HTERT RPE-1 (cell line): Measurements from ENCODE around the gene SLCO3A1.

Experiments
- in situ Hi-C: fragments of 300-500 bp; cut with MboI; formaldehyde crosslinking; loops from 4 replicates; pipeline ENCODE4 v1.14.3; 2020; ENCODE audit warnings: low sequenced_read_pairs

Gene SLCO3A1

DNA sequence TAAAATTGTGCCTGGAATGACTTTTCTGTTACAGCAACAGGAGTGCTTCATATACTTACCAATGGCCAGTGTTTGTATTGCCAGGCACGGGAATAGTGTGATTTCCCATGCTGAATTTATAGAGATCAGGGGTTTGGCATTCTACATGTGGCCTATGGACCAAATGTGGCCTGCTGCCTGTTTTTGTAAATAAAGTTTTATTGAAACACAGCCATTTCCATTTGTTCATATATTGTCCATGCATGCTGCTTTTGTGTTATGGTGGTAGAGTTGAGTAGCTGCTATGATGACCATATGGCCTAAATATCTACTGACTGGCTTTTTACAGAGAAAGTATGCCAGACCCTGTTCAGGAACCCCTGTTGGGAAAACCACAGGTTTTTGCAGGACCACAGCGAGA is 55.6 kb downstream of the SLCO3A1 start:
- in situ Hi-C loops: no loop called here

DNA sequence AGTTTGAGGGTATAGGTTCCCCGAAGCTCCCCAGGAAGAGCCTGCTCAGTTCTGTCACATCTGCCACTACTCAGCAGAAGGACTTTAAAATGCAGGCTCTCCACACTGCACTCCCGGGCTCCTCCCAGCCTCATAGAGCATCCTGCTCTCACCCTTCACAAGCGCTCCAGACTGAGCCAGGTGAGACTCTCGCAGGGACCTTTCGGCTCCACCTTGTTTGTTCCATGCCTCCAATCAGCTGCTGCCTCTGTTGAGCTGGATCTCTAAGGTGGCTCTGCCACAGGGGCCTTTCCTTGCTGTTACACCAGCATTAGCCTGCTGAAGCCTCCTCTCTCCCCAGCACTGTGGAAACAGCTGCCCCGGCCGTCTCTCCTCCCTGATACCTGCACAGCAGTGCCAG is 56.1 kb downstream of the SLCO3A1 start:
- in situ Hi-C loops: no loop called here

DNA sequence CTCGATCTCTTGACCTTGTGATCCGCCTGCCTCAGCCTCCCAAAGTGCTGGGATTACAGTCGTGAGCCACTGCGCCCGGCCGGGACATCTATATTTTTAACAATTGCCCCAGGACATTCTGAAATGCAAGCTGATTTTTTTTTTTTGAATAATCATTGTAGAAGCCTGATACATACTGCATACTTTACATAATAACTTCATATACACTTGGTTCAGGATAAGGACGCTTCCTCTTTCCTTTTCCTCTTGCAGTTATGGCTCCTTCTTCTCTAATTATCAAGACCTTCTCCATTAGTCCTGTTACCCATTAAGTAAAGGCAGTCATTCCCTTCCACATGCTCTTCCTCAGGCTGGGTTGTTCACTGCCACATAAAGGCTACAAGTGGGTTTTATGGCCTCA is 58.3 kb downstream of the SLCO3A1 start:
- in situ Hi-C loops: no loop called here

DNA sequence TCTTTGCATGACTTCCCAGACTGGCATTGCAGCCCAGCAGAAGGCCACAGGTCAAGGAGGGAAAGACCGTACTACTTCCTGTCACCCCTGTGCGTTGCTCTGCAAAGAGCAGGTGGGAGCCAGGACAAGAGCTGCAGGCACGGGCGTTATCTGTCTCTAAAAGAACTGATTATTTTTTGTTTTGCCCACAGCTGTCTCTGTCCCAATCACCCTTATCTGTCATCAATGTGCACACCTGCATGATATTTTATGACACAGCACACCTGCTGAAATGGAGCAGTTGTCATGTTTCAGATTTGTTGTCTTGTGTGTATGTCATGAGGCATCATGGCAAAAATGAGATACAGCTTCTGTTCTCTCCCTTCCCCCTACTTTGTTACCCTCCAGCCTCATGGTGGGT is 58.8 kb downstream of the SLCO3A1 start:
- in situ Hi-C loops: no loop called here

DNA sequence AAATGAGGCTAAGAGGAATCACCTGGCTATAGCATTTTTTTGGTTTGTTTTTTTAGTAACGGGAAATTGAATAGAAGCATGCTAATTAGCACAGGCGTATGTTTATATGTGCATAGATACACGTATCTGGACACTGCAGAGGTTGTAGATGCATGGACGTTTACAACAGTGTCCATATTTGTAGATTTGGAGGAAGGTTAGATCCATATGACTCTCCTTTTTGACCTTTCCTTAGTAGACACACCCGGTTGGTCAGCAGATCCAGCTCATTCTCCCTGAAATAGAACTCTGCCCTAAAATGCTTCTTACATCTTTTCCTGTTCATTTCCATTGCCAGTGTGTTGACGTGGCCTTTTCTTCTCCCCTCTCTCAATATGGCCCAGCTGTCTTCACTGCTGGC is 60.1 kb downstream of the SLCO3A1 start:
- in situ Hi-C loops: no loop called here

DNA sequence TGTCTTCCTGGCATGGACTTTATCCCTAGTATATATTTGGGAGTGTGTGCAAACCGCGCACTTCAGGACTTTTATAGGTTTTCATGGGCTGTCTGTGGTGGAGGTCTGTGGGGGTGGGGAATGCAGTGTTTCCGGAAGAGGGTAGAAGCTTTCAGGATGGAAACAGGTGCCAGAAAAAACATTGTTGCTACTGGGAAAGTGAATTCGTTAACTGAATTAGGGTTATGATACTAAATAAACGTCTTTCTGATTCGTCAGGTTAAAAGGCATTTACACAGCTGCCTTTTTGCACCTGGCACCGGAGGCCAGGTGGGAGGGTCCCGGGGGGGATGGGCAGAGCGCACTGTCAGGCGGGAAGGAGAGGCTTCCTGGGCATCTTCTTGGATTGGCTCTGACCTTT is 62.1 kb downstream of the SLCO3A1 start:
- in situ Hi-C loops: no loop called here

DNA sequence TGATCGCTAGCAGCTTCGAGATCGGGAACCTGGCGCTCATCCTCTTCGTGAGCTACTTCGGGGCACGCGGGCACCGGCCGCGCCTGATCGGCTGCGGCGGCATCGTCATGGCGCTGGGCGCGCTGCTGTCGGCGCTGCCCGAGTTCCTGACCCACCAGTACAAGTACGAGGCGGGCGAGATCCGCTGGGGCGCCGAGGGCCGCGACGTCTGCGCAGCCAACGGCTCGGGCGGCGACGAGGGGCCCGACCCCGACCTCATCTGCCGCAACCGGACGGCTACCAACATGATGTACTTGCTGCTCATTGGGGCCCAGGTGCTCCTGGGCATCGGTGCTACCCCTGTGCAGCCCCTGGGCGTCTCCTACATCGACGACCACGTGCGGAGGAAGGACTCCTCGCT is 62.5 kb downstream of the SLCO3A1 start:
- in situ Hi-C loops: no loop called here

DNA sequence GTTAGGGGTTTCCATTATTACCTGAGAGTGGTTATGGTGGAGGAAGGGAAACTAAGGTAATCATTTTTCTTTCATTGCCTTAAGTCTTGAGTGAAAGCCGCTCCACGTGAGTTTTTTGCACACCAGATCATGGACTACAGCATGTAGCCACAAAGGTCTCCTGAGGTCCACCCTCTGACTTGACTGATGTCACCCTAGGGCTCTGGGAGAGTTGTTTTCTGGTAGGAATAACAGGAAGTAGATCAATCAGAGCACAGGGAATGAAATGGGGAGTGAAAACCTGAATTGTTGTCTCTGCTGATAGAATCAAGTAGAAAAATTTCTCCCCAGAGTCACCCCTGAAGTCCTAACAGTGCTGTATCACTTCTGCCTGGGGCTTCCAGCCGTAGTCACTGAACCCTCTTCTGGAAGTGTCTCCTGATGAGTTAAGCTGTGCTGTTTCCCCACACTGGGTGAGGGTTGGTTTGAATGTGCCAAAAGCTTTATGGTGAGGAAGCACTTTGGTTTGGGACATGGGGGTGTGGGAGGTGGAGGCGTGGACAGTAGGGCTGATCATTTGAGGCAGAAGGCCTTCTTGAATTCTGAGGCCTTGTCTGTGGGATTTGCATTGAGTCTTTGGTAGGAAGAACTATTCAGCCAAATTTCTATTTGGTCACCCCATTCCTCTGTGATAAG is 64.3 kb downstream of the SLCO3A1 start:
- in situ Hi-C loops: no loop called here

DNA sequence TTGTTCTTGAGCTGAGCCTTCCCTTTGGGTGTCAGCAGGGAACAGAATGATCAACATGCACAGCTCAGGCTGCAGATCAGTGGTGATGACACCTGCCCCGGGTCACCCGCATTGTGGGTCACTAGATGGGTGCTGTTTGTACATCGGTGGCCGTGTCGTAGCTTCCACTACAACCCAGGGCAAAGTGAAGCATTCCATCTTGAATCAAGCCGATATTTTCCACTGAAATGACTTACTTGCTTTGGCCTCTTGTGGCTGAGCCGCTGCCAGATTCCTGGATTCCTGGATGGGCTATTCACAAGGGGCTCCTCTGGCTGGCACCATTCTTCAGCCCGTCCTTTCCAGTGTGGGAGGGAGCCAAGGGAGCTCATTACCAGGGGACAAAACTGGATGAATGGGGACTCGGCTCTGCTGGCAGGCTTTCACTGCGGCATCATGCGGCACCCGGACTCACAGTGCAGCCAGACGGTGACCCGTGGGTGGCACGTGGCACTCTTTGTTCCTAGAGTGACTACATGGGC is 65.6 kb downstream of the SLCO3A1 start:
- in situ Hi-C loops: no loop called here

DNA sequence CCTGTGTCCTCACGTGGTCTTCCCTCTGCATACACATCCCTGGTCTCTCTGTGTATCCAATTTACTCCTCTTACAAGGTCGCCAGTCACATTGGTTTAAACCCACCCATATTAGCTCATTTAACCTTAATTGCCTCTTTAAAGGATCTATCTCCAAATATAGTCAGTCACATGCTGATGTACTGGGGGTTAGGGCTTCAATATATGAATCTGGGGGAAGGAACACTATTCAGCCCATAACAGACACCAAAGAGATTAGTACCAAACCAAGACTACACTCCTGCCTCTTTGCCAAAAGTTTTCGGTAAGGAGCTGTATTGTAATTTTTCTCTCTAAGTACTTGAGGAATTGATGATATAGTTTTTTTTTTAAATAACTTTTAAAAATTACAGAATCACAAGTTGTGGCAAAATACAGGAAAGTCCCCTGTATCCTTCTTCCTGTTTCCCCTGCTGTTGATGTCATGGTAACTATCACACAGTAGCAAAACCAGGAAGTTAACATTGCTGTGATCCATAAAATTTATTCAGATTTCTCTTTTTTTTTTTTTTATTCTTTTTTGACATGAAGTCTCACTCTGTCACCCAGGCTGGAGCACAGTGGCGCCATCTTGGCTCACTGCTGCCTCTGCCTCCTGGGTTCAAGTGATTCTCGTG is 67.8 kb downstream of the SLCO3A1 start:
- in situ Hi-C loops: no loop called here

DNA sequence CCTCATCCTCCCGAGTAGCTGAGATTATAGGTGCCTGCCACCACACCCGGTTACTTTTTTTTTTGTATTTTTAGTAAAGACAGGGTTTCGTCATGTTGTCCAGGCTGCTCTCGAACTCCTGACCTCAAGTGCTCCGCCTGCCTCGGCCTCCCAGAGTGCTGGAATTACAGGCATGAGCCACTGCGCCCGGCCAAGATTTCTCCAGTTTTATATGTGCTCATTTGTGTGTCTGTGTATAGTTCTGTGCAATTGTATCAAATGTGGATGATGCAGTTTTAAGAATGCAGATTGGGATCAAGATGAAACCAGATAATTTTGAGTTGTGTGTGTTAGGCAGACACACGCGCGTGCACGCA is 68.3 kb downstream of the SLCO3A1 start:
- in situ Hi-C loops: no loop called here

DNA sequence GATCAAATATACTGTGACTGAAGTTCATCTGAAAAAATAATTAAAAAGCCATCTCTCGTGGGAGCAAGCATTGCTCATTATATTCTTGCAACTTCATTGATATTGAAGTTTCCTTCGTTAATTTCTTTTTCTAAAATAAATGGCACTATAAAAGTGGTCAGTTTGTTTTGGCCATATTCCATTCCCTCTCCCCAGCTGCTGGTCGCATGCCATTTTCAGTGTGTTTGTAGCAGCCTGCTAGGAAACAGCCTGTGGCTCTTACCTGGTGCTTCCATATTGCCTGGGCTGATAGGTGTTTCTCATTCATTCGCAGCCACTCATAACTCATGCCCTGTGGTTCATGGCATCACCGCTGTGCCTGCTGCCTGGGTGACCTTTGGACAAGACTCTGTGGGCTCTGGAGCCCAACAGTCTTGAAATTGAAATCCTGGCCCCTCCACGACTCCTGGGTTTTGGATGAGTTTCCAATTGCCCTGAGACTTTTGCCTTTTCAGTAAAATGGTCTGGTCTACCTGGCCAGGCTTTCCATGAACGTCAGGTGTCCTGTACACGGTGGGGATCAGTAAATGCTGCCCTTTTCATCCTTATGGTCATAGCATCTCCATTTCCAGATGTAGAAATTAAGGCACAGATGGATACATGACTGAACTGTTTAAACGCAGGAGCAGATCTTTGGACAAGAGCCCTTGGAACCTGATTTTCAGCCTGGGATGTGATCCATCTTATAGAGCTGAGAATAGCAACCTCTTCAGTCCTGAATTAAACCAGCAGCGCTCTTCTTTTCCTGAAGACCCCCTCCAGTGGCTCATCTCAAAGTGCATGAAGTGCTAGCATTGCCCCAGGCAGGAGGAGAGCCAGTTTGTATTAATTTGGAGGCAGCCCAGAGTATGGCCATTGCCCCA is 69.4 kb downstream of the SLCO3A1 start:
- in situ Hi-C loops: no loop called here

DNA sequence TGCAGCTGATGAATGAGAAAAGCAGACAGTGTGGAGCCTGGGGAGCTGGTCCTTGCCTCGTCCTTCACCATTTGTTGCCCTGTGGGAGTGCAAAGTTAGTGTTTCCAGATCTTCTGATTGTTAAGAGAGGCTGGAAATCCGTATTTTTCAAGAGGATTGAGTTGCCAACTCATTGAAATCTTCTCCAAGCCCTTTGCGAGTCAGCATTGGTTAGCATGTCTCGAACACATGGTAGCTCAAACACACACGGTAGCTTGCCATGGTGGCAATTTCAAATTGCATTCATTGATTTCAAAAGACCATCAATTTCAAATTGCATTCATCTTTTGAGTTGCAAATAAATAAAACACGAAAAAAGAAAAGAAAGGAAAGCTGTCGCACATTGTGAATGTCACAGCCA is 70.7 kb downstream of the SLCO3A1 start:
- in situ Hi-C loops: no loop called here

DNA sequence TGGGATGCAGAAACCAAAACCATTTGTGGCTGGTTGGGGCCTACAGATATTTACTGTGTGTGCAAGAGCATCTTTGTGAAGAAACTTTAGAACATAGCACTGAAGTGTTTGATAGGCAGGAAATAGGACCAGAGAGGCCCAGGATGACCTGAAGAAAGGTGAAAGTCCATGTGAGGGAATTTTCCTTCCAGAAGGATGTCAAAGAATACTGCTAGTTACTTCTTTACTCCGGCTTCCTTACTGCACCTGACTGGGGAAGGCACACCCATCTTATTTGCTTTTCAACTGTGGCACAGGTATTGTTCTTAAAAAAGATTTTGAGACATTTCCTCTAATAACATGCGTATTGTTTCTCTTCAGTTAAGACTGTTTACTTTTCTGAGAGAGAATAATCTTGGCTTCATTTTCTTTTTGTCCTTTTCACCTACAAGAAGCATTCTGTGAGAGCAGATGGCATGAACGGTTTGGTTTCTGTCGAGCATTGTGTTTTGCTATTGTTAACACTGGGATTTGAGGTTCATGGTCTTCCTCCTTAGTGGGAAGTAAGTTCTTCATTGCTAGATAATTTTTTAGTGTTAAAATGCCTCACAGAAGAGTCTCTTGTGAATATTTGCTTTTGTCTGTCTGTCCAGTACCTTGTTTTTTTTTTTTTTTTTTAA is 71.5 kb downstream of the SLCO3A1 start:
- in situ Hi-C loops: no loop called here

DNA sequence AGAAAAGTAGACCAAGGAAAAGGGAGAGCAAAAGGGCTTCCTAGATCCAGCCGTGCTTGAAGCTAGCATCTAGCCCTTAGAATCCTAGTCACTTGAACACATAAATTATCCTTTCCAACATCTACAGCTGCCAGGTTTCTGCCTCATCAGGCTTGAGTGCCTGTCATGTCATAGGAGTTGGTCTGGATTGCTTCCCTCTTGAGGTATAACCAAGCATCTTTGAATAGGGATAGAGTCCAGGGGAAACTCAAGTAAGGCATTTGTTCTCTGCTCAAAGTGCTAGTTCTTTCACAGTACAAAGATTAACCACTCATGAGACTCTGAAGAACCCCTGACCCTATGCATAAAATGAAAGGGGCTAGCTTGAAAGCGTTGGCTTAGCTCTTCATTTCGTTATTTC is 72.3 kb downstream of the SLCO3A1 start:
- in situ Hi-C loops: no loop called here

DNA sequence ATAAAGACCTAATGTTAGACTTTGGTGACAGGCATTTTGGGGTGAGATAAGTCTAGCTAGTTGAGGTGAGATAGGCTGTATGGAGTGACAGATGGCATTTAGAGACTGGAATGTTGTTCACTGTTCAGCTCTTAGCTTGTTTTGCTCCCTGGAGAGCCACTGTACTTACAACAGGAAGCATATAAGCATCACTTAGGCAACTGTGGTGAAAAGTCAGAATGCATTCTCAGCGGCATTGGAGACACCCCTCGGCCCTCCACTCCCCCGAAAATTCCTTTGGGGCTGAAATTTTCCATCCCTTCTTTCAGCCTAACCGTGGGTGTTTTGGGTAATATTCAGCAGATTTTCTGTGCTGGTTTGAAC is 73.4 kb downstream of the SLCO3A1 start:
- in situ Hi-C loops: no loop called here

DNA sequence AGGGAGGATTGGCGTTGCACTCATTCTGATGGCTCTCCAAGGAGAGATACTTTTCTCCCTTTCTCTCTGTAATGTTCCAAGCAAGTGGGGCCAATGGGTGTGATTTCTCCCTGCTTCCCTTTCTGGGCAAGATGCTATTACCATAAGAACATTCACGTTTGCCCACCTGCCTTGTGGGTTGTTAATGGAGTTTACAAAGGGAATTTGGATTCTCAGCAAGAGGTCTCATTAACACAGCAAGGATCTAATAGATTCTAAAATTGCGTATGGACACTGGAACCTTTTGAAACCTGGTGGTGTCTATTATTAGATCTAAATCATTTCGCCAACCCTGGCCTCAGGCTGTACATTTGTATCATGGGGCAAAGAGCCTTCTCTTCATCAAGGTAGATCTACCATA is 74.1 kb downstream of the SLCO3A1 start:
- in situ Hi-C loops: no loop called here

DNA sequence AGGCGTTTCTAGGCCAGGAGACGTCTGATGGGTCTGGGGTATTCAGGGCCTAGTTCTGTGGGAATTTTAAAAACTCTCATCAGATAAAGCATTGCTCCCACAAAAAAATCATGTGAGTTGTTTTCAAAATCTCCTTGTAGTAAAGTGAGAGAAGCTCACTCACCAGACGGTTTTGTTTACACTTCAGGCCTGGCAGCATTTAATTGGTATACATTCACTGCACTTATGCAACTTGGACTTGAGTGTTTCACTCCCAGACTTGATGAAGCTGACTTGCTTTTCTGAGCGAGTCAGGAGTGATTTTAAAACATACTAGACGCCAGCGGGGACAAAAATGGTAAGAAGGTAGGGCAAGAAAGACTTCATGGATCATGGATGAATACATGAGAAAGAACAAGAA is 75.2 kb downstream of the SLCO3A1 start:
- in situ Hi-C loops: no loop called here

DNA sequence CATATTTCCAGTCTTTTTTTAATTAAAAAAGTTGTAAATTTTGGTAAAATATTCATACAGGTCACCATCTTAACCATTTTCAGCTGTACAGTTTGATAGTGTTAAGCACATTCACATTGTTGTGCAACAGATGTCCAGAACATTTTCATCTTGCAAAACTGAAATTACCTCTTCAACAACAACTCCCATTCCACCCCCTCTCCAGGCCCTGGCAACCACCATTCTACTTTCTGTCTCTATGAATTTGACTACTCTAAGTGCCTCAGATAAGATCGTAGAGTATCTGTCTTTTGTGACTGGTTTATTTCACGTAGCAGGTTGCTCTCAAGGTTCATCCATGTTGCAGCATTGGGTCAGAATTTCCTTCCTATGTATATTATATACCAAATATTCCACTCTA is 76.0 kb downstream of the SLCO3A1 start:
- in situ Hi-C loops: no loop called here

DNA sequence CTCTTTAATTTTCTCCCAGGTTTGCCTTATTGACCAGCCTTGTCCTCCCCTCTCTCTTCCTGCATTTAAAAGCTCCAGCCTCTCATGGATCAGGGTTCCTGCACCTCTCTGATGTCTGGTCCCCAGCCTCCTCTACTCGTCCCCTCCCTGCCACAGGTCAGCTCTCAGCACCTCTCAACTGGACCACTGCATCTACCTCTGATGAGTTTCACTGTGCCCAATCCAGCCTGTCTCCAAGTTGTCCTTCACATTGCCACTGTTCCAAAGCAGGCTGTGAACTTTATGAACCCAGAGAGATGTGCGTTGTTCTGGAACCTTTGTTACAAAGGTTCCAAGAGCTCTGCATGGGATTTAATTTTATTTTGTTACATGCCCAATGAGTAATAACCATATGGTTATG is 76.6 kb downstream of the SLCO3A1 start:
- in situ Hi-C loops: no loop called here

DNA sequence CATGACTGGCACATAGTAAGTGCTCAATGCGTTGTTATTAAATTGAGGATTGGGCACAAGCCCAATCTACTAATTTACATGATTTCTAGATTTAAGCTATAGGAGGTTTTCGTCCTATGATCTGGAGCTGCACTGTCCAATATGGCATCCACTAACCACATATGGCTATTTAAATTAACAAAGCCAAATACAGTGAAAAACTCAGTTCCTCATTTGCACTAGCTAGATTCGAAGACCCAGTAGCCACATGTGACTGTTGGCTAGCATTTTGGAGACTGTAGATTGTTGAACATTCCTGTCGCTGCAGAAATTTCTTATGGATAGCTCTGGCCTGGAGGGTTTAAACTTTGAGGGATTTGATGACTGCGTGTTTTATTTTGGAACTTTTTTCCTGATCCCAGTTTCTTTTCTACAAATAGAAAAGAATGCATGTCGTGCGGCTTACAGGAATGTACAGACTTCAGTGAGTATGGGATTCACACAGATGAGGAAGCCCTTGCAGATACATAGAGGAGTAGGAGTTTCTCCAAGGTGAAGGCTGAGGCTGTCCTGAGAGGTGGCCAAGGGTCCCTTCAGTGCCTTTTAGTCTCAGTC is 82.8 kb downstream of the SLCO3A1 start:
- in situ Hi-C loops: no loop called here
